ENCODE measurements around the gene RENBP. TPM values are rescaled to one million over a fixed set of nuclear protein-coding genes. Genes with fewer than 3 reads are reported as not detected.

Gene RENBP
- total RNA-seq, 1 experiment from 2014 or later, result 7.1 TPM

DNA sequence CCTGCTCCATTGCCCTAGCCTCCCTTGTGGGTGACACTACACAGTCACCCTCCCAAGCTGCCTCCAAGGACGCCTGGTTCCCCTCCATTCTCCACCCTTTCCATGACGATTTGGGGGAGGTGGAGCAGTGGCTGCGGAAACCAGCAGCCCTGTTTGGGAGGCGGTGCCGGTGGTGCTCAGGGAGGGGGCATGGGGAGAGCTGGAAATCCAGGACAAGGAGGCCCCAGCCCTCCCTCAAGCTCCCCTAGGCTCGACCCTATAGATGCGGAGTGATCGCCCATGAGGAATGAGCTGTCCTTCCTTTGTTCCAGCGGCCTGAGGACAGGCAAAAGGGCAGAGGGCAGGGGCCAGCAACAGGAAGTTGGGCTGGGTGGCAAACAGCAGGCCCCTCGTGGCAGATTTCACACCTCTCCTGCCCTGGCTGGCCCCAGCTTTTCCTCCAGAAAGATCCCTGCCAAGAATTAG is 3.6 kb upstream of the RENBP start:
- TF ChIP-seq, protein P1, sequence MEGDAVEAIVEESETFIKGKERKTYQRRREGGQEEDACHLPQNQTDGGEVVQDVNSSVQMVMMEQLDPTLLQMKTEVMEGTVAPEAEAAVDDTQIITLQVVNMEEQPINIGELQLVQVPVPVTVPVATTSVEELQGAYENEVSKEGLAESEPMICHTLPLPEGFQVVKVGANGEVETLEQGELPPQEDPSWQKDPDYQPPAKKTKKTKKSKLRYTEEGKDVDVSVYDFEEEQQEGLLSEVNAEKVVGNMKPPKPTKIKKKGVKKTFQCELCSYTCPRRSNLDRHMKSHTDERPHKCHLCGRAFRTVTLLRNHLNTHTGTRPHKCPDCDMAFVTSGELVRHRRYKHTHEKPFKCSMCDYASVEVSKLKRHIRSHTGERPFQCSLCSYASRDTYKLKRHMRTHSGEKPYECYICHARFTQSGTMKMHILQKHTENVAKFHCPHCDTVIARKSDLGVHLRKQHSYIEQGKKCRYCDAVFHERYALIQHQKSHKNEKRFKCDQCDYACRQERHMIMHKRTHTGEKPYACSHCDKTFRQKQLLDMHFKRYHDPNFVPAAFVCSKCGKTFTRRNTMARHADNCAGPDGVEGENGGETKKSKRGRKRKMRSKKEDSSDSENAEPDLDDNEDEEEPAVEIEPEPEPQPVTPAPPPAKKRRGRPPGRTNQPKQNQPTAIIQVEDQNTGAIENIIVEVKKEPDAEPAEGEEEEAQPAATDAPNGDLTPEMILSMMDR (conservative IDR thresholded peaks at IDR 0.05), result no peak
- no peaks in the 10 kb centered on the region for H3K27me3 Mint-ChIP-seq (ENCODE audit: low read depth)
- Histone ChIP-seq H3T11ph (ENCODE audit: low read length) (no peak overlapping the region), H3K79me2 (ENCODE audit: insufficient read depth, low read length) (no peaks in the 10 kb centered on the region), H4K91ac (ENCODE audit: insufficient read length, low read depth, low read length) (no peak overlapping the region), H3K27me3 (ENCODE audit: insufficient read depth, low read length) (no peaks in the 10 kb centered on the region), H2BK15ac (ENCODE audit: low read depth, low read length) (no peak overlapping the region), H3K4me1 (ENCODE audit: insufficient read depth, low read length) (no peaks in the 10 kb centered on the region), H3K56ac (ENCODE audit: insufficient read length, low read depth, low read length) (no peak overlapping the region), H2AFZ (ENCODE audit: low read length) (no peak overlapping the region), H2BK120ac (ENCODE audit: low read depth, low read length, poor library complexity, severe bottlenecking) (no peak overlapping the region), H4K20me1 (ENCODE audit: control insufficient read depth, insufficient read depth, insufficient read length) (no peaks in the 10 kb centered on the region), H2AK5ac (ENCODE audit: insufficient read length, low read length) (no peak overlapping the region), H2BK20ac (ENCODE audit: low read depth, low read length, poor library complexity, severe bottlenecking) (no peak overlapping the region), H3K4me2 (ENCODE audit: insufficient read depth, insufficient read length, low read length) (no peak overlapping the region), H3K27ac (ENCODE audit: insufficient read length, low read depth, low read length) (no peak overlapping the region), H3K23me2 (ENCODE audit: insufficient read length, low read depth, low read length, poor library complexity, severe bottlenecking) (no peaks in the 10 kb centered on the region), H4K8ac (replicated peaks; ENCODE audit: insufficient read length, low read depth, low read length) (no peak overlapping the region), H4K5ac (ENCODE audit: insufficient read length, low read depth, low read length) (no peak overlapping the region), H3K14ac (ENCODE audit: insufficient read depth, low read length) (no peak overlapping the region), H3K18ac (ENCODE audit: insufficient read length, low read depth, low read length) (peak overlapping the region; percentile 13), H3K9ac (ENCODE audit: extremely low read depth, insufficient read length, low read length) (no peak overlapping the region), H3K79me1 (ENCODE audit: insufficient read depth, low read depth, low read length, poor library complexity, severe bottlenecking) (no peaks in the 10 kb centered on the region), H3K9me3 (ENCODE audit: control insufficient read depth, low read depth, low read length) (no peaks in the 10 kb centered on the region), H2BK5ac (ENCODE audit: insufficient read length, low read length) (no peak overlapping the region), H3K23ac (ENCODE audit: insufficient read length, low read depth, low read length) (no peak overlapping the region), H3K4ac (ENCODE audit: low read depth, low read length) (no peak overlapping the region), H2BK12ac (ENCODE audit: insufficient read length, low read depth, low read length) (no peak overlapping the region)
- peaks cover 2 to 11% of the 10 kb centered on the region in 2 experiments; a peak in 2 of 5 replicates for H3K9me3 Mint-ChIP-seq
- peak overlapping the region; percentile 73 to 97 (median 92); a peak in 6 of 7 replicates for H3K27ac Mint-ChIP-seq
- peaks cover 4 to 31% of the 10 kb centered on the region in 2 experiments for H3K4me1 Mint-ChIP-seq
- 0 out of 5 replicates have a peak overlapping the region, but pooled peaks of 1 of the 2 experiments have one; percentile 17 for H3K4me3 Mint-ChIP-seq
- H3K36me3 Mint-ChIP-seq (ENCODE audit: insufficient read depth in 1 of 3, low read depth in 3 of 3), result peaks cover 32 to 53% (median 52%) of the 10 kb centered on the region in 3 experiments
- DNase-seq, result no peak
- WGBS (ENCODE audit: extremely low coverage, insufficient read length, low lambda C conversion rate), result no CpG with 5 or more reads among the region's 10 CpGs
